GM12878 (cell line): Measurements from ENCODE around the gene ANKRD23. TPM values are rescaled to one million over a fixed set of nuclear protein-coding genes. Genes with fewer than 3 reads are reported as not detected.

Experiments used
- ATAC-seq: fragments of 200-7000 bp; cut with Tn5 transposase; 3 replicates; pipeline ENCODE4 v1.9.1; 2020; ENCODE audit warnings: mild to moderate bottlenecking, moderate library complexity
- BruUV-seq: library from RNA; stranded (reverse); fragments of 400-500 nt; replicated peaks from 2 replicates; lab custom pipeline; 2021; lab: Mats Ljungman, UMichigan
- CTCF ChIA-PET: fragments of 300-600 bp; sonication (Branson Sonifier 250); formaldehyde crosslinking; extraction: SDS; loops from one replicate; lab custom pipeline; 2021; ENCODE audit warnings: inconsistent platforms; lab: Yijun Ruan, JAX
- POLR2A ChIA-PET: fragments of 350-600 bp; formaldehyde crosslinking; extraction: SDS; loops from one replicate; lab custom pipeline; 2021; ENCODE audit warnings: inconsistent platforms; lab: Charles Lee
- RAD21 ChIA-PET: fragments of 300-600 bp; sonication (Branson Sonifier 250); formaldehyde crosslinking; loops from one replicate; lab custom pipeline; 2023; ENCODE audit warnings: antibody characterized with exemption; ENCODE audit not compliant: unreplicated experiment; lab: Charles Lee
- SMC1A ChIA-PET: fragments of 300-600 bp; sonication (Branson Sonifier 250); formaldehyde crosslinking; loops from one replicate; lab custom pipeline; 2023; ENCODE audit not compliant: unreplicated experiment, uncharacterized antibody; lab: Charles Lee
- DNase-seq: peaks from one replicate; pipeline ENCODE4 v3.0.0-alpha.2; 2011; ENCODE audit warnings: low read depth, low spot score
- FAIRE-seq: peaks from 3 replicates; lab custom pipeline; 2011; peaks lifted over from hg19 to GRCh38; lab: Jason Lieb, UNC
- H2AFZ ChIP-seq: 2 replicates; pipeline ENCODE4 v1.6.0; 2011; ENCODE audit warnings: low read depth, low read length, control low read depth; ENCODE audit not compliant: control insufficient read depth
- H3K27ac ChIP-seq: 2 replicates; pipeline ENCODE4 v1.5.1; 2011; ENCODE audit warnings: control low read depth; ENCODE audit not compliant: control insufficient read depth, insufficient read depth
- H3K27me3 ChIP-seq, 2 experiments: replicated peaks in 1 of 2; 2 replicates each; pipeline versions ENCODE4 v1.6.0 to v1.6.1; 2011; ENCODE audit warnings: low read length in 1 of 2; ENCODE audit not compliant: control insufficient read depth in 2 of 2, insufficient read depth in 2 of 2
- H3K36me3 ChIP-seq, 2 experiments: 2 replicates each; pipeline ENCODE4 v1.5.1; 2011; ENCODE audit warnings: low read length in 1 of 2; ENCODE audit not compliant: control insufficient read depth in 2 of 2, insufficient read depth in 2 of 2
- H3K4me1 ChIP-seq: 2 replicates; pipeline ENCODE4 v1.6.1; 2011; ENCODE audit warnings: mild to moderate bottlenecking, low read length, moderate library complexity, mixed read lengths; ENCODE audit not compliant: control insufficient read depth, insufficient read depth
- H3K4me2 ChIP-seq: 2 replicates; pipeline ENCODE4 v1.6.0; 2011; ENCODE audit warnings: control low read depth; ENCODE audit not compliant: control insufficient read depth, insufficient read depth
- H3K4me3 ChIP-seq: fragments of 200-600 bp; sonication (generic); 2 replicates; pipeline ENCODE4 v1.5.1; 2016
- H3K79me2 ChIP-seq: 2 replicates; pipeline ENCODE4 v1.6.0; 2011; ENCODE audit warnings: low read length; ENCODE audit not compliant: control insufficient read depth, insufficient read depth
- H3K9ac ChIP-seq: 2 replicates; pipeline ENCODE4 v1.8.0; 2011; ENCODE audit warnings: low read length, control low read depth, mixed read lengths; ENCODE audit not compliant: control insufficient read depth, insufficient read depth
- H3K9me3 ChIP-seq: replicated peaks from 3 replicates; pipeline ENCODE4 v1.5.1; 2011; ENCODE audit warnings: mild to moderate bottlenecking, low read length; ENCODE audit not compliant: control insufficient read depth, insufficient read depth
- H4K20me1 ChIP-seq: 2 replicates; pipeline ENCODE4 v1.6.0; 2011; ENCODE audit not compliant: control insufficient read depth, insufficient read depth
- CBFB ChIP-seq: IDR thresholded peaks from 2 replicates; pipeline ENCODE4 v1.6.1; 2016; ENCODE audit warnings: antibody characterized with exemption, low read depth
- CEBPB ChIP-seq, 2 experiments: fragments of 150-350 bp in 1 of 2; IDR thresholded peaks; 2 replicates each; pipeline ENCODE4 v1.6.1; 2012 to 2014; ENCODE audit warnings: low read depth in 2 of 2, low read length in 2 of 2, borderline replicate concordance in 1 of 2, inconsistent platforms in 1 of 2
- CHD4 ChIP-seq: fragments of 200-600 bp; sonication (generic); IDR thresholded peaks from 2 replicates; pipeline ENCODE4 v1.6.1; 2016; ENCODE audit warnings: mild to moderate bottlenecking
- HDGF ChIP-seq: fragments of 450-650 bp; IDR thresholded peaks from 2 replicates; pipeline ENCODE4 v1.6.1; 2016; ENCODE audit warnings: antibody characterized with exemption
- IRF4 ChIP-seq: IDR thresholded peaks from 2 replicates; pipeline ENCODE4 v1.6.1; 2011; ENCODE audit warnings: low read depth, low read length
- NBN ChIP-seq: fragments of 450-650 bp; IDR thresholded peaks from 2 replicates; pipeline ENCODE4 v1.6.1; 2016
- NFYB ChIP-seq: IDR thresholded peaks from 2 replicates; pipeline ENCODE4 v1.6.1; 2011; ENCODE audit warnings: low read depth, mild to moderate bottlenecking, low read length, improper control_type of control experiment, moderate library complexity; ENCODE audit not compliant: insufficient read depth
- PAX5 ChIP-seq: IDR thresholded peaks from 2 replicates; pipeline ENCODE4 v1.6.1; 2011; ENCODE audit warnings: low read depth, low read length, borderline replicate concordance
- SREBF1 ChIP-seq: IDR thresholded peaks from 2 replicates; pipeline ENCODE4 v1.6.1; 2012; ENCODE audit warnings: mild to moderate bottlenecking, low read length
- ZNF217 ChIP-seq: fragments of 450-650 bp; IDR thresholded peaks from 2 replicates; pipeline ENCODE4 v1.6.1; 2017; ENCODE audit warnings: antibody characterized with exemption, mild to moderate bottlenecking
- WGBS: methylation state at CpG from one replicate; pipeline ENCODE4 v1.1.6; 2016; ENCODE audit warnings: low lambda C conversion rate; ENCODE audit not compliant: insufficient replicate concordance, insufficient coverage; ENCODE audit errors: missing lambda C conversion rate; 5-methylcytosine and 5-hydroxymethylcytosine counted together
- in situ Hi-C: fragments of 300-500 bp; cut with MboI; formaldehyde crosslinking; loops from 9 replicates; pipeline ENCODE4 v1.14.3; 2018; ENCODE audit warnings: mixed read lengths
- intact Hi-C: fragments of 100-400 bp; cut with micrococcal nuclease; formaldehyde crosslinking; loops from one replicate; pipeline ENCODE4 v1.14.2; 2022; ENCODE audit not compliant: unreplicated experiment
- polyA plus RNA-seq, 11 experiments: library from polyadenylated mRNA; depleted of rRNA in 4 of 11; unstranded in 6 of 11; stranded (reverse) in 5 of 11; fragments of >200 nt; fragmentation: Nextera tagmentation in 4 of 11; fragmentation: Illumina TruSeq in 1 of 11; extraction: Ambion mirVana in 4 of 11; extraction: Trizol in 1 of 11; gene quantifications; 1 replicate in 1 of 11; 2 replicates in 10 of 11; pipeline versions ENCODE4 v1.2.1 to v1.2.3, GENCODE V29; 2011 to 2016; ENCODE audit warnings: inconsistent platforms in 2 of 11, missing spikeins in 2 of 11, low read depth in 1 of 11
- total RNA-seq, 4 experiments: library from RNA; depleted of rRNA in 3 of 4; stranded (reverse); fragments of >200 nt in 3 of 4; fragmentation: Illumina TruSeq in 1 of 4; extraction: Trizol in 1 of 4; gene quantifications; 2 replicates each; pipeline versions ENCODE4 v1.2.1 to v1.2.3, GENCODE V29; 2013 to 2021
- TF ChIP-seq, protein P1 (sequence below): fragments of 450-650 bp; IDR thresholded peaks from 2 replicates; pipeline ENCODE4 v1.6.1; 2016; ENCODE audit warnings: mild to moderate bottlenecking
- TF ChIP-seq, protein P2 (sequence below): IDR thresholded peaks from 2 replicates; pipeline ENCODE4 v1.6.1; 2011; ENCODE audit warnings: borderline replicate concordance, low read depth, mild to moderate bottlenecking, moderate library complexity, low read length; ENCODE audit not compliant: insufficient read depth, poor library complexity, severe bottlenecking
- TF ChIP-seq, protein P3 (sequence below): fragments of 450-650 bp; IDR thresholded peaks from 2 replicates; pipeline ENCODE4 v1.6.1; 2016; ENCODE audit warnings: mild to moderate bottlenecking
- TF ChIP-seq, protein P4 (sequence below): fragments of 450-650 bp; IDR thresholded peaks from 2 replicates; pipeline ENCODE4 v1.6.1; 2017; ENCODE audit warnings: low read depth, mild to moderate bottlenecking, moderate library complexity
- TF ChIP-seq, protein P5 (sequence below): fragments of 450-650 bp; IDR thresholded peaks from 2 replicates; pipeline ENCODE4 v1.6.1; 2017; ENCODE audit warnings: mild to moderate bottlenecking, moderate library complexity

The ANKRD23 gene
- total and polyA plus RNA-seq, 10 of the 15 experiments (the other 5 are each of a cell fraction or from before 2014, with no cell fraction given): 0.34 to 5.3 (median 2.7) TPM

DNA sequence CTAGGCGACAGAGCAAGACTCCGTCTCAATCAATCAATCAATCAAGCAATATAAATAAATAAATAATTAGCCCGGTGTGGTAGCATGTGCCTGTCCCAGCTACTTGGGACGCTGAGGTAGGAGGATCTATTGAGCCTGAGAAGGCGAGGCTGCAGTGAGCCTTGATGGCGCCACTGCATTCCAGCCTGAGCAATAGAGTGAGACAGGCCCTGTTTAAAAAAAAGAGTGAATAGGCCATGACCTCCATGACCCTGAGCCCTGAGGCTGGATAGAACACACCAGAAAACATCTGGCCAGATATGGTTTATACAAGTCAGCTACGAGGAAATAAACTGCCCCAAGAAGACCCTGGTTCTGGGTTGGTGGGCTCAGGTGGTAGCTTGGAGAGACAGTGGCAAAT is 46.4 kb upstream of the ANKRD23 start:
- Histone ChIP-seq H3K4me3 (no peak overlapping the region), H3K9me3 (no peaks in the 10 kb centered on the region), H3K36me3 (no peaks in the 10 kb centered on the region), H3K79me2 (no peaks in the 10 kb centered on the region), H2AFZ (no peak overlapping the region), H3K9ac (no peak overlapping the region), H3K27ac (no peak overlapping the region), H4K20me1 (no peaks in the 10 kb centered on the region), H3K4me2 (no peak overlapping the region), H3K27me3 (no peaks in the 10 kb centered on the region), H3K4me1 (no peaks in the 10 kb centered on the region)
- CTCF ChIA-PET: interaction anchor here (1.0 to 1.1 kb wide), 2 partner anchors 9 to 41 kb away, joined by 3 read pairs; no protein-coding TSS in a partner anchor
- RAD21 ChIA-PET: interaction anchor here (1.2 kb wide), 1 partner anchor 16 kb away, joined by 4 read pairs; no protein-coding TSS in a partner anchor
- no peak for ATAC-seq
- SMC1A ChIA-PET: interaction anchor here (1.3 kb wide), 1 partner anchor 16 kb away, joined by 3 read pairs; no protein-coding TSS in a partner anchor
- WGBS: 73% methylated on average over 7 of the region's 7 CpGs
- intact Hi-C loops (no loop called here), in situ Hi-C loops (no loop called here)
- no TSS peak for BruUV-seq
- FAIRE-seq: no peak
- POLR2A ChIA-PET: interaction anchor here (0.7 kb wide), 1 partner anchor 16 kb away, joined by 3 read pairs; no protein-coding TSS in a partner anchor
- DNase-seq: no peak
- TF ChIP-seq, protein P1, sequence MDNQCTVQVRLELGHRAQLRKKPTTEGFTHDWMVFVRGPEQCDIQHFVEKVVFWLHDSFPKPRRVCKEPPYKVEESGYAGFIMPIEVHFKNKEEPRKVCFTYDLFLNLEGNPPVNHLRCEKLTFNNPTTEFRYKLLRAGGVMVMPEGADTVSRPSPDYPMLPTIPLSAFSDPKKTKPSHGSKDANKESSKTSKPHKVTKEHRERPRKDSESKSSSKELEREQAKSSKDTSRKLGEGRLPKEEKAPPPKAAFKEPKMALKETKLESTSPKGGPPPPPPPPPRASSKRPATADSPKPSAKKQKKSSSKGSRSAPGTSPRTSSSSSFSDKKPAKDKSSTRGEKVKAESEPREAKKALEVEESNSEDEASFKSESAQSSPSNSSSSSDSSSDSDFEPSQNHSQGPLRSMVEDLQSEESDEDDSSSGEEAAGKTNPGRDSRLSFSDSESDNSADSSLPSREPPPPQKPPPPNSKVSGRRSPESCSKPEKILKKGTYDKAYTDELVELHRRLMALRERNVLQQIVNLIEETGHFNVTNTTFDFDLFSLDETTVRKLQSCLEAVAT: no peak
- TF ChIP-seq SREBF1: no peak
- TF ChIP-seq CEBPB (IDR thresholded peaks at IDR 0.05; ENCODE audit: borderline replicate concordance in 1 of 2, low read depth in 2 of 2, low read length in 2 of 2): no peak
- TF ChIP-seq, protein P2, sequence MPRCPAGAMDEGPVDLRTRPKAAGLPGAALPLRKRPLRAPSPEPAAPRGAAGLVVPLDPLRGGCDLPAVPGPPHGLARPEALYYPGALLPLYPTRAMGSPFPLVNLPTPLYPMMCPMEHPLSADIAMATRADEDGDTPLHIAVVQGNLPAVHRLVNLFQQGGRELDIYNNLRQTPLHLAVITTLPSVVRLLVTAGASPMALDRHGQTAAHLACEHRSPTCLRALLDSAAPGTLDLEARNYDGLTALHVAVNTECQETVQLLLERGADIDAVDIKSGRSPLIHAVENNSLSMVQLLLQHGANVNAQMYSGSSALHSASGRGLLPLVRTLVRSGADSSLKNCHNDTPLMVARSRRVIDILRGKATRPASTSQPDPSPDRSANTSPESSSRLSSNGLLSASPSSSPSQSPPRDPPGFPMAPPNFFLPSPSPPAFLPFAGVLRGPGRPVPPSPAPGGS: no peak
- no peak for TF ChIP-seq IRF4
- TF ChIP-seq ZNF217: no peak
- TF ChIP-seq, protein P3, sequence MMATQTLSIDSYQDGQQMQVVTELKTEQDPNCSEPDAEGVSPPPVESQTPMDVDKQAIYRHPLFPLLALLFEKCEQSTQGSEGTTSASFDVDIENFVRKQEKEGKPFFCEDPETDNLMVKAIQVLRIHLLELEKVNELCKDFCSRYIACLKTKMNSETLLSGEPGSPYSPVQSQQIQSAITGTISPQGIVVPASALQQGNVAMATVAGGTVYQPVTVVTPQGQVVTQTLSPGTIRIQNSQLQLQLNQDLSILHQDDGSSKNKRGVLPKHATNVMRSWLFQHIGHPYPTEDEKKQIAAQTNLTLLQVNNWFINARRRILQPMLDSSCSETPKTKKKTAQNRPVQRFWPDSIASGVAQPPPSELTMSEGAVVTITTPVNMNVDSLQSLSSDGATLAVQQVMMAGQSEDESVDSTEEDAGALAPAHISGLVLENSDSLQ: no peak
- no peak for TF ChIP-seq PAX5
- no peak for TF ChIP-seq NBN
- TF ChIP-seq NFYB: no peak
- TF ChIP-seq HDGF: no peak
- no peak for TF ChIP-seq CBFB
- TF ChIP-seq, protein P4, sequence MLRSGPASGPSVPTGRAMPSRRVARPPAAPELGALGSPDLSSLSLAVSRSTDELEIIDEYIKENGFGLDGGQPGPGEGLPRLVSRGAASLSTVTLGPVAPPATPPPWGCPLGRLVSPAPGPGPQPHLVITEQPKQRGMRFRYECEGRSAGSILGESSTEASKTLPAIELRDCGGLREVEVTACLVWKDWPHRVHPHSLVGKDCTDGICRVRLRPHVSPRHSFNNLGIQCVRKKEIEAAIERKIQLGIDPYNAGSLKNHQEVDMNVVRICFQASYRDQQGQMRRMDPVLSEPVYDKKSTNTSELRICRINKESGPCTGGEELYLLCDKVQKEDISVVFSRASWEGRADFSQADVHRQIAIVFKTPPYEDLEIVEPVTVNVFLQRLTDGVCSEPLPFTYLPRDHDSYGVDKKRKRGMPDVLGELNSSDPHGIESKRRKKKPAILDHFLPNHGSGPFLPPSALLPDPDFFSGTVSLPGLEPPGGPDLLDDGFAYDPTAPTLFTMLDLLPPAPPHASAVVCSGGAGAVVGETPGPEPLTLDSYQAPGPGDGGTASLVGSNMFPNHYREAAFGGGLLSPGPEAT: no peak
- TF ChIP-seq, protein P5, sequence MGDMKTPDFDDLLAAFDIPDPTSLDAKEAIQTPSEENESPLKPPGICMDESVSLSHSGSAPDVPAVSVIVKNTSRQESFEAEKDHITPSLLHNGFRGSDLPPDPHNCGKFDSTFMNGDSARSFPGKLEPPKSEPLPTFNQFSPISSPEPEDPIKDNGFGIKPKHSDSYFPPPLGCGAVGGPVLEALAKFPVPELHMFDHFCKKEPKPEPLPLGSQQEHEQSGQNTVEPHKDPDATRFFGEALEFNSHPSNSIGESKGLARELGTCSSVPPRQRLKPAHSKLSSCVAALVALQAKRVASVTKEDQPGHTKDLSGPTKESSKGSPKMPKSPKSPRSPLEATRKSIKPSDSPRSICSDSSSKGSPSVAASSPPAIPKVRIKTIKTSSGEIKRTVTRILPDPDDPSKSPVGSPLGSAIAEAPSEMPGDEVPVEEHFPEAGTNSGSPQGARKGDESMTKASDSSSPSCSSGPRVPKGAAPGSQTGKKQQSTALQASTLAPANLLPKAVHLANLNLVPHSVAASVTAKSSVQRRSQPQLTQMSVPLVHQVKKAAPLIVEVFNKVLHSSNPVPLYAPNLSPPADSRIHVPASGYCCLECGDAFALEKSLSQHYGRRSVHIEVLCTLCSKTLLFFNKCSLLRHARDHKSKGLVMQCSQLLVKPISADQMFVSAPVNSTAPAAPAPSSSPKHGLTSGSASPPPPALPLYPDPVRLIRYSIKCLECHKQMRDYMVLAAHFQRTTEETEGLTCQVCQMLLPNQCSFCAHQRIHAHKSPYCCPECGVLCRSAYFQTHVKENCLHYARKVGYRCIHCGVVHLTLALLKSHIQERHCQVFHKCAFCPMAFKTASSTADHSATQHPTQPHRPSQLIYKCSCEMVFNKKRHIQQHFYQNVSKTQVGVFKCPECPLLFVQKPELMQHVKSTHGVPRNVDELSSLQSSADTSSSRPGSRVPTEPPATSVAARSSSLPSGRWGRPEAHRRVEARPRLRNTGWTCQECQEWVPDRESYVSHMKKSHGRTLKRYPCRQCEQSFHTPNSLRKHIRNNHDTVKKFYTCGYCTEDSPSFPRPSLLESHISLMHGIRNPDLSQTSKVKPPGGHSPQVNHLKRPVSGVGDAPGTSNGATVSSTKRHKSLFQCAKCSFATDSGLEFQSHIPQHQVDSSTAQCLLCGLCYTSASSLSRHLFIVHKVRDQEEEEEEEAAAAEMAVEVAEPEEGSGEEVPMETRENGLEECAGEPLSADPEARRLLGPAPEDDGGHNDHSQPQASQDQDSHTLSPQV: no peak
- no peak for TF ChIP-seq CHD4
